ENCODE results near the gene ZNF606.

ZNF606 gene

DNA sequence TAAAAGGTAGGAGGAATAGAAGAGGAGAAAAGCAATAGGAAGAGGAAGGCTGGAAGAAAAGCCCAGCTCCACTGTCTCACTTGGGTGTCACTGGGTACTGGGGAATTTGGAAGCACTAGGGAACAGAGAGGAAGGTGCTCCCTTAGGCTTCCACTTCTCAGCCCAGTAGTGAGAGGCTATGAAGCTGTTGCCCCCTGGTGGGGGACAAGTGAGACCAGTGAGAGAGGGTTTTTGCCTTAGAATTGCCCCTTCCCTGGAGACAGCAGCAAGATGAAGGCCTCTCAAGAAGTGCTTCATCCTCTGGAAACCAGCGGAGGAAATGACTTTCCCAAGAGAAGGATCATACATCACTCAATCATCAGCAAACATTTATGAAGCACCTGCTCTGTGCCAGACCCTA lies 4.7 kb upstream of the ZNF606 start:
- Histone ChIP-seq H3K4me3 (ENCODE audit: severe bottlenecking) (no peak overlapping the region), H3K36me3 (ENCODE audit: low read depth) (peaks cover 33% of the 10 kb centered on the region), H3K9me3 (ENCODE audit: severe bottlenecking) (peaks cover 24% of the 10 kb centered on the region), H3K27ac (ENCODE audit: poor library complexity, severe bottlenecking) (no peak overlapping the region), H3K27me3 (ENCODE audit: insufficient read depth, poor library complexity, severe bottlenecking) (no peaks in the 10 kb centered on the region), H3K4me1 (ENCODE audit: insufficient read depth, poor library complexity, severe bottlenecking) (peaks cover 5% of the 10 kb centered on the region)
- no peak for ATAC-seq (ENCODE audit: low read depth)
- no peak for DNase-seq (ENCODE audit: low spot score)
- TF ChIP-seq, protein P1, sequence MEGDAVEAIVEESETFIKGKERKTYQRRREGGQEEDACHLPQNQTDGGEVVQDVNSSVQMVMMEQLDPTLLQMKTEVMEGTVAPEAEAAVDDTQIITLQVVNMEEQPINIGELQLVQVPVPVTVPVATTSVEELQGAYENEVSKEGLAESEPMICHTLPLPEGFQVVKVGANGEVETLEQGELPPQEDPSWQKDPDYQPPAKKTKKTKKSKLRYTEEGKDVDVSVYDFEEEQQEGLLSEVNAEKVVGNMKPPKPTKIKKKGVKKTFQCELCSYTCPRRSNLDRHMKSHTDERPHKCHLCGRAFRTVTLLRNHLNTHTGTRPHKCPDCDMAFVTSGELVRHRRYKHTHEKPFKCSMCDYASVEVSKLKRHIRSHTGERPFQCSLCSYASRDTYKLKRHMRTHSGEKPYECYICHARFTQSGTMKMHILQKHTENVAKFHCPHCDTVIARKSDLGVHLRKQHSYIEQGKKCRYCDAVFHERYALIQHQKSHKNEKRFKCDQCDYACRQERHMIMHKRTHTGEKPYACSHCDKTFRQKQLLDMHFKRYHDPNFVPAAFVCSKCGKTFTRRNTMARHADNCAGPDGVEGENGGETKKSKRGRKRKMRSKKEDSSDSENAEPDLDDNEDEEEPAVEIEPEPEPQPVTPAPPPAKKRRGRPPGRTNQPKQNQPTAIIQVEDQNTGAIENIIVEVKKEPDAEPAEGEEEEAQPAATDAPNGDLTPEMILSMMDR (IDR thresholded peaks at IDR 0.05; ENCODE audit: poor library complexity, severe bottlenecking) = no peak

DNA sequence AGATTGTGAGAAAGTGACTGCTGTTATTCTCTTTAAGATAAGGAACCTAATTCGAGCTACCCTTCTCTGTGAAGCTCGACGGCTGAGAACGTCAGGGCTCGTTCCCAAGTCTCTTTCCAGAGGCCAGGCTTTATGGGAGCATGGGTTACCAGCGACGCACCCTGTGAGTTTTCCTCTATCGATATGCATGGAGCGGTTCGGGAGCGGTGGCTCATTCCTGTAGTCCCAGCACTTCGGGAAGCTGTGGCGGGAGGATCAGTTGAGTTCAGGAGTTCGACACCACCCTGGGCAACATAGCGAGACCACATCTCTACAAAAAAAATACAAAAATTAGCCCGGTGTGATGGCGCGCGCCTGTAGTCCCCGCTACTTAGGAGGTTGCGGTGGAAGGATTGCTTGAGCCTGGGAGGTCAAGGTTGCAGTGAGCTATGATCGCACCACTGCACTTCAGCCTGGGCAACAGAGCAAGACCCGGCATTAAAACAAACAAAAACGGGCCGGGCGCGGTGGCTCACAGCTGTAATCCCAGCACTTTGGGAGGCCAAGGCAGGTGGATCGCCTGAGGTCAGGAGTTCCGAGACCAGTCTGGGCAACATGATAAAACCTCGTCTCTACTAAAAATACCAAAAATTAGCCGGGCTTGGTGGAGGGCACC lies 681 bp upstream of the ZNF606 start:
- Histone ChIP-seq H3K27me3 (ENCODE audit: insufficient read depth, poor library complexity, severe bottlenecking) (no peaks in the 10 kb centered on the region), H3K9me3 (ENCODE audit: severe bottlenecking) (peaks cover 23% of the 10 kb centered on the region), H3K27ac (ENCODE audit: poor library complexity, severe bottlenecking) (peak overlapping the region; percentile 57), H3K36me3 (ENCODE audit: low read depth) (peaks cover 66% of the 10 kb centered on the region), H3K4me1 (ENCODE audit: insufficient read depth, poor library complexity, severe bottlenecking) (no peaks in the 10 kb centered on the region), H3K4me3 (ENCODE audit: severe bottlenecking) (peak overlapping the region; percentile 89)
- DNase-seq (ENCODE audit: low spot score) = no peak
- TF ChIP-seq, protein P1 (IDR thresholded peaks at IDR 0.05; ENCODE audit: poor library complexity, severe bottlenecking) = no peak
- no peak for ATAC-seq (ENCODE audit: low read depth)

DNA sequence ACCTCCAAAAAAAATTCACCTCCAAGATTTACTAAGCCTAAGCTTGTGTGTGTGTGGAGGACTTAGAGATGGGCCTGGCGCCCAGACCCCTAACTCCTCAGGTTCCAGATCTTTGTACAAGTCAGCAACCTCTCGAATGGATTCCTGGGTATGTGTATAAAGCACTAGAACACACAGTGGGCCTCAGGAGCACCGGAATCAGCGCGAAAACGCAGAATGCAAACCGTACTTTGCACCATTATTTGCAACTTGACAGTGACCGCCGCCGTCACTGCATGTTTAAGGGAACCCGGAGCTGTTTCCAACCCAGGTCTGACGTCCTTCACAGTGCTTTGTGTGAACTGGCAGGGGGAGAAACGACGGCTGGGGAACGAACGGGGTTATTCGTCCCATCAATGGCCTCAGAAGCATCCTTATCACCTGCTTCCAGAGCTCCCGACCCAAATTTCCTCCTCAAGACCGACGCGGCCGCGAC lies 688 bp downstream of the ZNF606 start:
- Histone ChIP-seq H3K4me3 (ENCODE audit: severe bottlenecking) (peak overlapping the region; percentile 89), H3K27me3 (ENCODE audit: insufficient read depth, poor library complexity, severe bottlenecking) (no peaks in the 10 kb centered on the region), H3K36me3 (ENCODE audit: low read depth) (peaks cover 69% of the 10 kb centered on the region), H3K27ac (ENCODE audit: poor library complexity, severe bottlenecking) (peak overlapping the region; percentile 57), H3K9me3 (ENCODE audit: severe bottlenecking) (peaks cover 16% of the 10 kb centered on the region), H3K4me1 (ENCODE audit: insufficient read depth, poor library complexity, severe bottlenecking) (no peaks in the 10 kb centered on the region)
- DNase-seq (ENCODE audit: low spot score) (no peak), ATAC-seq (ENCODE audit: low read depth) (peak; percentile 13; the same call in 2 of the 3 replicates)
- TF ChIP-seq, protein P1 (IDR thresholded peaks at IDR 0.05; ENCODE audit: poor library complexity, severe bottlenecking) = no peak

DNA sequence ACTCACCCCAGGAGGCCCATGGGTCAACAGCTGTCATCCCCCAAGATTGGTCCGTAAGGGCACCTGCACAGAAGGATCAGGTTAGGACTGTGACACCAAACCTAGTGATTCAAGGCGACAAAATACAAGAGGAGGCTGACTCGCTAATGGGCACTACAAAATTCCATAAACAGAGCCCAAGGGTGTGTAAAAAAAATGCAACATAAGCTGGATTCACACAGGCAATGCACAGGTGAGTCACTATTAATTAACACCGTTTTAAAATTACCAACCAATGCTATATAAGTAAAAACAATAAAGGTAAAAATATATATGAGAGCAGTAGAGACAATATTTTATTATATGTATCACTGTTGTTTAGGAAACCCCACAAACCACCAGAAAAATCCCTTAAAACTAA lies 1.9 kb downstream of the ZNF606 start:
- Histone ChIP-seq H3K27me3 (ENCODE audit: insufficient read depth, poor library complexity, severe bottlenecking) (no peaks in the 10 kb centered on the region), H3K4me1 (ENCODE audit: insufficient read depth, poor library complexity, severe bottlenecking) (no peaks in the 10 kb centered on the region), H3K9me3 (ENCODE audit: severe bottlenecking) (peaks cover 16% of the 10 kb centered on the region), H3K4me3 (ENCODE audit: severe bottlenecking) (no peak overlapping the region), H3K27ac (ENCODE audit: poor library complexity, severe bottlenecking) (no peak overlapping the region), H3K36me3 (ENCODE audit: low read depth) (peaks cover 59% of the 10 kb centered on the region)
- DNase-seq (ENCODE audit: low spot score) (no peak), ATAC-seq (ENCODE audit: low read depth) (no peak)
- TF ChIP-seq, protein P1 (IDR thresholded peaks at IDR 0.05; ENCODE audit: poor library complexity, severe bottlenecking) = no peak

DNA sequence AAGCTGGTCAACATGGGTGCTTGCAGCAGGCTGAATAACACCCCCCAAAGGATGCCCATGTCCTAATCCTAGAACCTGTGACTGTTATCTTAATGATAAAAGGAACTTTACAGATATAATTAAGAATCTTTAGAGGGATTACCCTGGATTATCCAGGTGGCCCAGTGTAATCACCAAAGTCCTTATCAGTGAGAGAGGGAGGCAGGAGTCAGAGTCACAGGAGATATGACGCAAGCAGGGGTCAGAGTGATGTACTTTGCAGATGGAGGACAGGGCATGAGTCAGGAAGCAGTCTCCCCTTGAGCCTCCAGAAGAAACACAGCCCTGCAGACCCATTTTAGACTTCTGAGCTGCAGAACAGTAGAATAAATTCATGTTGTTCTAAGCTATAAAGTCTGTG lies 9.8 kb downstream of the ZNF606 start:
- TF ChIP-seq, protein P1 (IDR thresholded peaks at IDR 0.05; ENCODE audit: poor library complexity, severe bottlenecking) = no peak
- ATAC-seq (ENCODE audit: low read depth) = no peak
- no peak overlapping the region for H3K27ac ChIP-seq (ENCODE audit: poor library complexity, severe bottlenecking)
- DNase-seq (ENCODE audit: low spot score) = no peak
- H3K4me3 ChIP-seq (ENCODE audit: severe bottlenecking) = no peak overlapping the region
- H3K36me3 ChIP-seq (ENCODE audit: low read depth) = peaks cover 11% of the 10 kb centered on the region
- H3K9me3 ChIP-seq (ENCODE audit: severe bottlenecking) = peaks cover 18% of the 10 kb centered on the region
- no peaks in the 10 kb centered on the region for H3K4me1 ChIP-seq (ENCODE audit: insufficient read depth, poor library complexity, severe bottlenecking)
- no peaks in the 10 kb centered on the region for H3K27me3 ChIP-seq (ENCODE audit: insufficient read depth, poor library complexity, severe bottlenecking)

Measured in RWPE2 (cell line).